AG04449 (cell line): ENCODE data around the gene FBXL15.
A peak's percentile ranks its signal among the peaks of the same experiment; 100 is the strongest.

Source experiments
- CTCF ChIA-PET: fragments of 350-600 bp; formaldehyde crosslinking; extraction: SDS; loops from one replicate; lab custom pipeline; 2021; ENCODE audit warnings: antibody characterized with exemption; lab: Yijun Ruan, JAX
- POLR2A ChIA-PET: fragments of 400-600, 350-600 bp; formaldehyde crosslinking; extraction: SDS; loops from one replicate; lab custom pipeline; 2020; ENCODE audit warnings: antibody characterized with exemption, inconsistent platforms; lab: Yijun Ruan, JAX
- DNase-seq: peaks from one replicate; pipeline ENCODE4 v3.0.0-alpha.2; 2010; ENCODE audit warnings: low read depth, low spot score
- H3K4me3 ChIP-seq: 2 replicates; pipeline ENCODE4 v1.5.1; 2011; ENCODE audit warnings: low read depth, mild to moderate bottlenecking, control low read depth, low read length
- CTCF ChIP-seq: IDR thresholded peaks from one replicate; pipeline ENCODE4 v1.5.1; 2011; ENCODE audit warnings: mild to moderate bottlenecking, moderate library complexity, low read length, control low read depth, inconsistent platforms; ENCODE audit not compliant: insufficient read depth; ENCODE audit errors: missing control alignments

Gene FBXL15

GRCh38 chr10:102420714-102421506 lies at the start of gene FBXL15:
FBXL15 (plus strand) TSS chr10:102420836; CDS start chr10:102421130, 294 bp downstream.
- peak within 1 kb of the TSS; percentile 92 for H3K4me3 ChIP-seq
- no peak for TF ChIP-seq CTCF
- peak; percentile 71 for DNase-seq
- POLR2A ChIA-PET: interaction anchor here (0.7 to 3.9 kb wide), 5 partner anchors 11 to 251 kb away, joined by 3 to 31 read pairs (median 4); partner anchors contain the start of gene CUEDC2
- CTCF ChIA-PET: interaction anchor here (0.8 to 9.9 kb wide), 18 partner anchors 9 to 251 kb away, joined by 3 to 157 read pairs (median 8); partner anchors contain the start of genes ACTR1A, CUEDC2, ELOVL3 and NFKB2

GRCh38 chr10:102371295-102371694 lies 49.3 kb upstream of the FBXL15 start:
- no peak for TF ChIP-seq CTCF
- CTCF ChIA-PET: interaction anchor here (1.0 to 16.0 kb wide), 6 partner anchors 9 to 144 kb away, joined by 3 to 179 read pairs (median 6); no protein-coding TSS in a partner anchor
- DNase-seq: no peak
- H3K4me3 ChIP-seq: no peak overlapping the region
- POLR2A ChIA-PET: no interaction called here

GRCh38 chr10:102375250-102375649 lies 45.4 kb upstream of the FBXL15 start:
- H3K4me3 ChIP-seq: no peak overlapping the region
- ChIA-PET CTCF (interaction anchor here (0.8 to 2.8 kb wide), 7 partner anchors 18 to 146 kb away, joined by 3 to 10 read pairs (median 5); no protein-coding TSS in a partner anchor), POLR2A (interaction anchor here (1.0 kb wide), 1 partner anchor 134 kb away, joined by 4 read pairs; the partner anchor contains the start of gene PITX3)
- TF ChIP-seq CTCF: no peak
- no peak for DNase-seq

- POLR2A ChIA-PET: no interaction called here
Measured at GRCh38 chr10:102375867-102376266, 44.8 kb upstream of the FBXL15 start.

GRCh38 chr10:102376901-102377300 lies 43.7 kb upstream of the FBXL15 start:
- no peak for DNase-seq
- no peak for TF ChIP-seq CTCF
- ChIA-PET CTCF (interaction anchor here (0.8 to 2.8 kb wide), 4 partner anchors 10 to 24 kb away, joined by 3 to 10 read pairs (median 4); no protein-coding TSS in a partner anchor), POLR2A (interaction anchor here (0.6 kb wide), 1 partner anchor 168 kb away, joined by 3 read pairs; no protein-coding TSS in a partner anchor)
- no peak overlapping the region for H3K4me3 ChIP-seq

More at GRCh38 chr10:102375867-102376266, 44.8 kb upstream of the FBXL15 start:
- no peak for DNase-seq
- TF ChIP-seq CTCF: no peak
- no peak overlapping the region for H3K4me3 ChIP-seq
- CTCF ChIA-PET: interaction anchor here (0.8 to 2.8 kb wide), 8 partner anchors 9 to 147 kb away, joined by 3 to 10 read pairs (median 4); no protein-coding TSS in a partner anchor

GRCh38 chr10:102379383-102379782 lies 41.3 kb upstream of the FBXL15 start:
- POLR2A ChIA-PET: no interaction called here
- H3K4me3 ChIP-seq: no peak overlapping the region
- no peak for TF ChIP-seq CTCF
- CTCF ChIA-PET: interaction anchor here (0.9 to 8.6 kb wide), 6 partner anchors 10 to 205 kb away, joined by 3 to 111 read pairs (median 4); partner anchors contain the start of gene NFKB2
- DNase-seq: no peak
